Loucy (cell line): ENCODE data around the gene ELMO3.

Source experiments
- CTCF ChIP-seq: fragments of 200-600 bp; sonication (generic); conservative IDR thresholded peaks from 2 replicates; pipeline ENCODE4 v1.5.1; 2014; ENCODE audit warnings: mild to moderate bottlenecking, antibody characterized with exemption, low read length
- EZH2phosphoT487 ChIP-seq: fragments of 200-600 bp; IDR thresholded peaks from 2 replicates; pipeline ENCODE4 v1.6.1; 2018; ENCODE audit warnings: antibody characterized with exemption, mild to moderate bottlenecking, moderate library complexity, borderline replicate concordance

- TF ChIP-seq CTCF (peak; percentile 16), EZH2phosphoT487 (no peak)
Observed at GRCh38 chr16:67248401-67249177, 49.7 kb downstream of the ELMO3 start, which contains the start of gene SLC9A5.
